Eye (tissue), 1 donor: ENCODE results near the gene TTLL9.
"Not testable (repeated sequence)": the region's sequence is repeated elsewhere in the genome, so short reads cannot be mapped to it uniquely, and the experiment has no call there.

Experiments
- DNase-seq: peaks from one replicate; pipeline ENCODE4 v3.0.0-alpha.2; 2015

The TTLL9 gene

GRCh38 chr20:31921480-31921879 lies 51.0 kb downstream of the TTLL9 start:
- DNase-seq, result not testable (repeated sequence)

DNA sequence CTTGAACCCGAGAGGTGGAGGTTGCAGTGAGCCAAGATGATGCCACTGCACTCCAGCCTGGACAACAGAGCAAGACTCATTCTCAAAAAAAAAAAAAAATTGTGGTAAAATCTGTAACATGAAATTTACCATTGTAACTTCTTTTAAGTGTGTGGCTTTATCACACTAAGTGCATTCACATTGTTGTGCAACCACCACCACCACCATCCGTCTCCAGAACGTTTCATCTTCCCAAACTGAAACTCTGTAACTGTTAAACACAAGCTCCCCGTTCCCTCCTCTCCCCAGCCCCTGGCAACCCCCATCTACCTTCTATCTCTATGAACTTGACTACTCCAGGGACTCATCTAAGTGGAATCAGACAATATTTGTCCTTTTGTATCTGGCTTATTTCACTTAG lies 51.7 kb downstream of the TTLL9 start:
- no peak for DNase-seq

- no peak for DNase-seq
Measured at GRCh38 chr20:31922588-31922987, 52.2 kb downstream of the TTLL9 start.

GRCh38 chr20:31923388-31924331 lies 53.2 kb downstream of the TTLL9 start:
- peak; percentile 13 for DNase-seq

GRCh38 chr20:31924561-31924960 lies 54.1 kb downstream of the TTLL9 start:
- DNase-seq, result no peak

- no peak for DNase-seq
Measured at GRCh38 chr20:31925631-31926030, 55.2 kb downstream of the TTLL9 start.

DNA sequence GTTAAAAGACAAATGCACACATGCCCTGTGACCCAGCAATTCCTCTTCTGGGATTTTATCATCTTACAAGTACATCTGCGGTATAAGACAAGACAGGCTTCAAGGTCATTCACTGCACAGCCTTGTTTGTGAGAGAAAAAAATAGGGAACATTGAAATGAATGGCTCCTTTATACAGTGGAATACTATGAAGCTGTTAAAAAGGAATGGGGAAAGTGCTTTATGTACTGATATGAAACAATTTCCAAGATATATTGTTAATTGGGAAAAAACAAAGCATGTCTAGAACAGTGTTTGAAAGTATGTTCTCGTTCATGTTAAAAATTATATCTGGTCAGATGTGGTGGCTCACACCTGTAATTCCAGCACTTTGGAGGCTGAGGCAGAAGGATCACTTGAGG lies 56.1 kb downstream of the TTLL9 start:
- DNase-seq, result no peak

DNA sequence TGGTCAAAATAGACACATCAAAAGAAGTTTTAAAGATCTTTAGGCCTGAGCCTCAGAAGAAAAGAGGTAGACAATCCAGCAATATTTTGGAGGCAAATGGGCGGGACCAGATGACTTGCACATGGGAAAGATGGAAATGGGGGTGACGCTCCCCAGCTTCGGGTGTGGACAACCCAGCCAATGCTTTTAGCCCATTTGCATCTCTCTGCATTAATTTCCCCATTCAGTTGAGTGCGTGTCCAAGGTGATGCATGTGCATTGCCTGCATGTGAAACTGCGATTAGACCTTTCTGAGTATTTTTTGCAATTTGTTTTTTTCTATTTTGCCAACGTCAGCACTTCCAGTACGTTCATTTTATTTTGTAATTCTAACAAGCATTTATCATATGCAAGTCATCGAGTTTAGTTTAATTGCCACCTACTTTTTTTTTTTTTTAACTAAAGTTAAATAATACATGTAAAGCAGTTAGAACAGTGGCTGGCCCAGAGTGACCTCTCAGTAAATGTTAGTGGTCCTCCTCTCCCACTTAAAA lies 57.3 kb downstream of the TTLL9 start:
- no peak for DNase-seq

GRCh38 chr20:31929631-31930030 lies 59.2 kb downstream of the TTLL9 start:
- not testable (repeated sequence) for DNase-seq

DNA sequence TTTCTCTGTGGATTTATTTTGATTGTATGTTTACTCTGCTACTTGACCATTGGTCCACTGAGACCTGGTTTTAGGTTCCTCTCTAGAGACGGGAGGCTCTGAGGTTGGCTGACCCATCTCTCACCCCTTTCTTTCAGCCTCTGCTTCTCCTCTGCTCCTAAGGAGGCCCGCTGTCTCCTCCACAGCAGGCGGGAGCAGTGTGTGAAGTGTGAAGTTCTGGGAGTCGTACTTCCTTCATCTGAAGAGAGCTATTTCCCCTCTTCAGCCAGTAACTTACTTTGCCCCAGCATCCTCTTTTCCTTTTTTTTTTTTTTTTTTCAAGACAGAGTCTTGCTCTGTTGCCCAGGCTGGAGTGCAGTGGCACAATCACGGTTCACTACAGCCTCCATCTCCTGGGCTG lies 60.3 kb downstream of the TTLL9 start:
- DNase-seq, result no peak

- no peak for DNase-seq
Measured at GRCh38 chr20:31933698-31934097, 63.3 kb downstream of the TTLL9 start.

DNA sequence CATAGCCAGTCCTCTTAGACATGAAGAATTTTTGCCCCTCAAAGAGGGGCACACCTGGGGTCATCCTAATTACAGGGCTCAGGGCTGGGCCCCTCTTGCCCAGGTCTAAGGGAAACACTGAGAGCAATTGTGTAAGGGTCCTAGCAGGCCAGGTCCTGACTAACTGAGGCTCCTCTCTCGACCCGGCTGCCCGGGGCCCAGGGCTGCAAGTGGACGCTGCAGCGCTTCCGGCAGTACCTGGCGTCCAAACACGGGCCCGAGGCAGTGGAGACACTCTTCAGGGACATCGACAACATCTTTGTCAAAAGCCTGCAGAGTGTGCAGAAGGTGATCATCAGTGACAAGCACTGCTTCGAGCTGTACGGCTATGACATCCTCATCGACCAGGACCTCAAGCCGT lies 64.1 kb downstream of the TTLL9 start:
- DNase-seq, result no peak

DNA sequence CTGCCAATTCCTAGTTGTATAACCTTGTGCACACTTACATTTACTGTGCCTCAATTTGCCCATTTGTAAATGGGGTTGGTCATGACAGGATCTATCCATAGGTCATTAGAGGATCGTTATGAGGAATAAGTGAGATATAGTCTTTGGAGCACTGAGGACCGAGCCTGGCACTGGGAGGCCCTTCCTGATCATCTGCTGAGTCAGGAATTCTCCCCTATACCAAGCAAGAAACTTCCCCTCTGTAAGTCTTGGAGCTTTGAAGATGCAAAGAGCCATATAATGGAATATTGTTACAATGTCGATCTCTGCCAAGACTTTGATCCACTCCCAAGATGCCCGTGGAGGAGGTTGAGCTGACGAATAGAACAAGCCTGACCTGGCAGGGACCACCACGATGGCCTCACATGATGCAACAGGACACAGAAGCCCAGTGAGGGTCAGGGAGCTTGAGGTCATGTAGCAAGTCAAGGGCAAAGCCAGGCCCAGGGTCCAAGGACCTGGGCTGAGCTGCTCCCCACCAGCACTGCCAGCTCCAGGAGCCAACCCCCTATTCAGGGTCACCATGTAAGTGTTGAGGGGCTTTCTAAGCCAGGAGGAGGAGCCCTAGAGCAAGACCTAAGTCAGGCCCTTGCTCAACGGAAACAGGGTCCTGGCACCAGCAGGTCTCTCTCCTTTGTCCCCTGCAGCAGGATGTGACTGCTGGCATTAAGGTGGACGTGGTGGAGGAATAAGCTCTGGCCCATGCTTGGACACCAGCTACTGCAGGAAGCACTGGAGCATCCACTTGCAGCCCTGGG lies 64.7 kb downstream of the TTLL9 start:
- DNase-seq, result peak; percentile 23

GRCh38 chr20:31936420-31936819 lies 66.0 kb downstream of the TTLL9 start:
- DNase-seq, result no peak

DNA sequence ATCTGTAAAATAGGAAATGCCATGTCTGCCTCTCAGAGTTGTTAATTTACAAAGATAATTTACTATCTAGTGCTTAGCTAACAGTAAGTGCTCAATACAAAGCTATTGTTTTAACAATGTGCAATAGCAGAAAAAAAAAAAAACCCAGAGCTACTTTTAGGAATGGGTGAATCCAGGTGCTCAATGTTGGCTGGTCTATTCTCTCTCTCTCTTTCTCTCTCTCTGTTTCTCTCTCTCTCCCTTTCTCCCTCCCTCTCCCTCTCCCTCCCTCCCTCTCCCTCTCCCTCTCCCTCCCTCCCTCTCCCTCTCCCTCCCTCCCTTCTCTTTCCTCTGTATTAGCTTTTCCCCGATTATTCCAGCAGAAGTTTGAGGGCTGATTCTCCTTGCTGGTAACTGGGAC lies 67.4 kb downstream of the TTLL9 start:
- DNase-seq, result no peak

- no peak for DNase-seq
Measured at GRCh38 chr20:31939661-31940060, 69.2 kb downstream of the TTLL9 start.

- no peak for DNase-seq
Measured at GRCh38 chr20:31943052-31943471, 72.6 kb downstream of the TTLL9 start.

DNA sequence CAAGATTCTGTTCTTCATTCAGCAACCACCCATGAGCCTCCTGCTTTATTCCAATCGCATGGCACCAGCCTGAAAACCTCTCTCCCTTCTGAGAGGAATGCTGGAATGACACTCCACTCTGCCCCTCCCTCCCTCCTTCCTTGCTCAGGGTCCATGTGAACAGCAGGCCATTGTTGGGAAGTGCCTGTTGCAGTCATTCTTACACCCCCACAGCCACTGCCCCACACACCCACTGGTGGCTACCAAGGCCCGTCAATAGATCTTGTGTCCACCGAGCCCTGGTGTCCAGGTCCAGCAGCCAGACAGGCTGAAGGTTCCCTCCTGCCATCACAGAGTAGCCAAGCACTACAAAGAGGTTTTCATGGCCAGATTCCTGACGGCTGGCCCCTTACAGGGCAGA lies 74.9 kb downstream of the TTLL9 start:
- no peak for DNase-seq

DNA sequence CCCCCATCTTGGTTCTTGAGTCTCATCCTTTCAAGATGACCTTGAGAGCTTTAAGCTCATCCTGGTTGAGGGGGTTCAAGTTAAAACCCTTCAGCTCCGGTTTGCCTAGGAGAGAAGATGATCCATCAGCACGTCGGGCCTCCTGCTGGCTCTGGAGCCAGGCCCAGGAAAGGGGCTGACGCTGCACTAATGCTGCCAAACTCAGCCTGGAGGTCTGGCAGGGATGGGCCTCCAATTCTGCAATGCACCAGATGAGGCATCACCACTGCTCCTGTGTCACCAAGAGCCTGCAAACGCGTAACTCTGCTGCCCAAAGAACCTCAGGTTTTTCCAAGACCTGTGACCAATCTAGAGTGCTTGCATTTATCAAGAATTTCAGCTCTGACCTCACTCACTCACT lies 75.4 kb downstream of the TTLL9 start:
- no peak for DNase-seq

- DNase-seq, result peak; percentile 22
Measured at GRCh38 chr20:31948008-31948407, 77.6 kb downstream of the TTLL9 start.

DNA sequence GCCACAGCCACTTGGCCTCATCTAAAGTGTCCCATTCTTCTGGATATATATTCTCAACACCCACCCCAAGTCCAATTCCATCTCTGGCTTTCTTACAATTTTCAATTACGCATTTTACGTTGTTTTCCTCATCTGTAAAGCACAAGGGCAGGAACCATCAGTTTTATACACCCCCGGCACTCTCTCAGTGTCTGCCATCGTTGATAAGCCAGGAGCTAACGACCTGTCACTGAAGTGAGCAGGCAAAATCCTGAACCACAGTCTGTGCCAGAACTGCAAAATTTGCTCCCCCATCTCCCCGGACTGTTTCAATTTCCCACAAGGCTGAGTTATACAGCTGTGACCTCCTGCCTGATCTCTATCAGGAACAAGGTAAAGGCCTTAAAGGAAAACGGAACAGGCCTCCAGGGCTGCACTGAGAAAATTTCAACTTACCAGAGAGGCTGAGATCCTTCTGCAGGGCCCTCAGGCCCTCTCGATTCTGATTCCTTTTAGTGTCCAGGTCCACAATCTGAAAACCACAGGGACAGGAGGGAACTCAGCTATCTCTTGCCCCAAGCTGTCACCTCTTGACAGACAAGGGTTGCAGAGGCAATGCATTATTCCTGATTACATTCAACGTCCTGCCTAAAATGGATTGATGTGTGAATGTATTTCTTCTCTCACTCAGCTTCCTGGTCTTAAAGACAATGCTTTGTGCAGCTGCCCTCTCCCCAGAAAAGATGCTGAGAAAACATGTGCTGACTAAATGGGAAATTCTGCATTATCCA lies 79.6 kb downstream of the TTLL9 start:
- no peak for DNase-seq

DNA sequence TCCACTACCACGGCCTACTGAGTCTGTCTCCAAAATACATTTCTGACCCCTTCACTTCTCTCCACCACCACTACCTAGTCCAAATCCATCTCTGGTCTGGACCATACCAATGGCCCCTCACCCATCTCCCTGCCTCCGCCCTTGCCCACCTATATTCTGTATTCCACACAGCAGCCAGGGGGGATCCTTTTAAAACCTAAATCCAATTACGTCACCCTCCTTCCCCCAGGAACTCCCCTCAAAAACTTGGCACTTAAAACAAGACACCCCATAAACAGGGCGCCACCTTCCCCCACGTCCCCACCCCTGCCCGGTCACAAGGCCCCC lies 80.7 kb downstream of the TTLL9 start:
- no peak for DNase-seq
